NCI-H774 (cell line): Measurements from ENCODE around the gene FADS6.
A peak's percentile ranks its signal among the peaks of the same experiment; 100 is the strongest.
"Not testable (repeated sequence)": the region's sequence is repeated elsewhere in the genome, so short reads cannot be mapped to it uniquely, and the experiment has no call there.

Source experiments
- DNase-seq: peaks from one replicate; lab custom pipeline; 2025; lab: John Stamatoyannopoulos, UW

FADS6 gene

GRCh38 chr17:74890554-74890953, 2.9 kb downstream of the FADS6 start:
- DNase-seq, result no peak

GRCh38 chr17:74888469-74888868, 5.0 kb downstream of the FADS6 start:
- no peak for DNase-seq

GRCh38 chr17:74883241-74883745, 10.1 kb downstream of the FADS6 start:
- no peak for DNase-seq

GRCh38 chr17:74882517-74883240, 10.8 kb downstream of the FADS6 start:
- no peak for DNase-seq

DNA sequence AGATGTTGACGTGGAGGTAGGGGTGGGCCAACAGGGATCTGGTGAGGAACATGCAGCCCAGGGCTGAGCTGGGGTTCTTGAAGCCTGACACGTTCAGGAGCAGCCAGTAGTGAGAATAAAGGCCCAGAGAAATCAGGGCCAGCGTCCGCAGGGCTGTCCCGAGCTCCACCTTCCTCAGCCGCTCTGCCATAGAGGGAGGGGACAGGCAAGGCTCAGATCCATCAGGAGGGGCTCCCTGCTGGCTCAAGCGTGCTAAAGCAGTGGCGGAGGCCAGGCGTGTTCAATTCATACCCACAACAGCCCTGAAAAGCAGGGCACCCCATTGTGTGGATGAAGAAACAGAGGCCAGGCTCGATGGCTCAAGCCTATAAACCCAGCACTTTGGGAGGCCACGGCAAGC, 12.4 kb downstream of the FADS6 start:
- no peak for DNase-seq

DNA sequence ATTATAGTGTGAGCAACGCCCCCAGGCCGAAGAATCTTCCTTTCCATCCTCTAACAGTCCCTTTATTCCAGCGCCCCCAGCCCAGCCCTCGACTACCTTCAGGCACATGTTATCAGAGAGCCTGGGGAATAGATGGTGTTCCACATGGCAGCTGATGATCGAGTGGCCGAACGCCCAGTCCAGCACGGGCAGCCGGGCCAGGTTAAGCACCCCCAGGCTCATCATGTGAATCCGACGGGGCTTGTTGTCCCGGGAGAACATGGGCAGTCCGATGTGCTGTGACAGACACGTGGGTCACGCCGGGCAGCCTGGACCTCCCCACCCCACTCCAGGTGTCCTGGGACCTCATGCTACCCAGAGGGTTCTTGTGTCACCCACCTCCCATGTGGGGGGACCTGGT, 14.1 kb downstream of the FADS6 start:
- DNase-seq, result no peak

GRCh38 chr17:74878658-74879057, 14.8 kb downstream of the FADS6 start:
- no peak for DNase-seq

GRCh38 chr17:74877592-74878548, 15.6 kb downstream of the FADS6 start:
- no peak for DNase-seq

- DNase-seq, result no peak
These were observed 17.3 kb downstream of the FADS6 start for GRCh38 chr17:74875977-74876593.

GRCh38 chr17:74875155-74875976, 18.1 kb downstream of the FADS6 start:
- no peak for DNase-seq

- DNase-seq, result no peak
These were observed 18.8 kb downstream of the FADS6 start for GRCh38 chr17:74874615-74875037.

DNA sequence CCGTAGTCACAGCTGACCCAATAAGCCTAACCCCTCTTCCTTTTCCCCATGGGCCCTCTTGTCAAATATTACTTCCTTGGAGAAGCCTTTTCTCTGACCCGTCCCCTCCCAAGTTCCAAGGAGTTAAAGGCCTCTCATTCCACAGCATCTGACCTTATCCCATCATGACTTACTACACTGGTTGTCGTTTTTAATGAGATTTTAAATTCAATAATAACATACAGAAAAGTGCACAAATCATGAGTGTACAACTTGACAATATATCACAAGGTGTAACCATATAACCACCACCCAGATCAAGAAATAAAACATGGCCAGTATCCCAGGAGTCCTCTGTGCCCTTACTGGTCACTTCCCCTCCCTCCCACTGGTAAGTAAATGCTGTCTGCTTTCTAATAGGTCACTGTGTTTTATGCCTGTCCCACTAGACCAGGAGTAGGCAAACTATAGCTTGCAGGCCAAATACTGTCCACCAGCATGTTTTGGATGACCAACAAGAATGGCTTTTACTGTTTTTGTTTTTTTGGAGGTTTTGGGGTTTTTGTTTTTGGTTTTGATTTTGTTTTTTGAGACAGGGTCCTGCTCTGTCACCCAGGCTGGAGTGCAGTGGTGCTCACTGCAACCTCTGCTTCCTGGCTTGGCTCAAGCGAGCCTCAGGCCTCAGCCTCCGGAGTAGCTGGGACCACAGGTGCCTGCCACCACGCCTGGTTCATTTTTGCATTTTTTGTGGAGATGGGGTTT, 19.4 kb downstream of the FADS6 start:
- DNase-seq, result peak; percentile 28

DNA sequence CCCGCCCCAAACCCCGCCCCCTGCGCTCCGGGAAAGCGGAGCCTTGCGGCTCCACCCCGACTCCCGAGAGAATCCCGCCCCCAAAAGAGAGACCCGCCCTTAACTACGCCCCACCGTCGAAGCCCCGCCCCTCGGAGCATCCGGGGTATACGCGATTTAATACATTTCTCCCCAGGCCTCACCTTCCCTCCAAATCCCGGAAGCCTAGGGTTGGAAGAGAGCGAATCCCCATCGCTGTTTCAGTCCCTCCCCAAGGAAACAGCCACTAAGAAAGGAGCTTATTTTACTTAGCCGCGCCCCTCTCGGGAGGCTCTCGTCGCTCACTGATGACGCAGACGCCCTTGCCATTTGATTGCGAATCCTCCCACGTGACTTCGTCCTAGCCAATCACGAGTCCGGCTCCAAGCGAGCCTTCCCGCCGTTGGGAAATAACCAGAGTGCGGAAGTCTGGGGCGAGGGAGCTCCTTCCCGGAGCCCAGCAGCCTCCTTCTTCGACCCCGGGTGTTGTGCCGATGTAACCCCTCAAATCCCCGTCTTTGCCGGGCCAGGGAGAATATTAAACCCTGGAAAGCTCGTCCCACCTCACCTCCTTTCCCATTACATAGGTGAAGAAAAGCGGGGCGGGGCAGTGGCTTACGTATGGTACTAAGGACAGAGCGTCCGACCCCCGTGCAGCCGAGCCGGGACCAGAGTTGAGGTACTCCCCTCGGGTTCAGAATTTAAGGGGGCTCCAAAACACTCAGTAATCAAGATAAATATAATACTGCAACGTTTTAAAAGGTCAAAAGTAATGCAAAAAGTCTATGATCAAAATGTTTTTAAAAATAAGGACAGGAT, 20.2 kb downstream of the FADS6 start:
- peak; percentile 100 for DNase-seq

- no peak for DNase-seq
These were observed 21.0 kb downstream of the FADS6 start, which contains the start of gene FDXR for GRCh38 chr17:74872313-74873036. TSS of gene FDXR (minus strand) at chr17:74872994. CDS start at chr17:74872944, 50 bp downstream.

- DNase-seq, result no peak
These were observed 21.9 kb downstream of the FADS6 start for GRCh38 chr17:74871356-74872076.

- no peak for DNase-seq
These were observed 22.9 kb downstream of the FADS6 start for GRCh38 chr17:74870512-74870911.

DNA sequence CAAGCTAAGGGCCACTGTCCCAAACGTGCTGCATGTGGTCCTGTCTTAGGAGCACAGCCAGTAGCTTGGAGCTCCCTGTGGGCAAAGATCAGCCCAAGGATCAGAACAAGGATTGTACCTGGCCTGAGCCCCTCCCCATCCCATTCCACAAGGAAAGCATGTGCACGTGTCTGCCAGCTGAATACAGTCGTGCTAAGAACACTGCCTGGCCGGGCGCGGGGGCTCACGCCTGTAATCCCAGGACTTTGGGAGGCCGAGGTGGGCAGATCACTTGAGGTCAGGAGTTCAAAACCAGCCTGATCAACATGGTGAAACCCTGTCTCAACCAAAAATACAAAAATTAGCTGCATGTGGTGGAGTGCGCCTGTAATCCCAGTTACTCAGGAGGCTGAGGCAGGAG, 23.4 kb downstream of the FADS6 start:
- DNase-seq, result not testable (repeated sequence)

- DNase-seq, result no peak
These were observed 24.6 kb downstream of the FADS6 start for GRCh38 chr17:74868908-74869255.
